Measurements from ENCODE around the gene NEUROD2. TPM values are rescaled to one million over a fixed set of nuclear protein-coding genes. Genes with fewer than 3 reads are reported as not detected.

Gene NEUROD2
- polyA plus RNA-seq, 12 donors = 0.03 to 0.60 (median 0.07) TPM; not detected in 2

Other genes with a start within 250 kb of the NEUROD2 start
- gene FBXL20, start 206.3 kb downstream of the NEUROD2 start, polyA plus RNA-seq (ENCODE audit: insufficient read length in 12 of 12) = 10 to 100 TPM in 1 of 12 donors, 1 to 10 TPM in 10, not detected in 1; 6.5 to 11.7 (median 7.9) TPM
- gene MED1, start 156.7 kb downstream of the NEUROD2 start, polyA plus RNA-seq (ENCODE audit: insufficient read length in 12 of 12) = 10 to 100 TPM in 11 of 12 donors, not detected in 1; 26.7 to 50.1 (median 33.2) TPM
- 10 to 100 TPM in 11 of 12 donors, not detected in 1; 23.5 to 59.0 (median 32.6) TPM for gene CDK12, start 146.4 kb downstream of the NEUROD2 start, polyA plus RNA-seq (ENCODE audit: insufficient read length in 12 of 12)
- gene PPP1R1B, start 19.0 kb upstream of the NEUROD2 start, polyA plus RNA-seq (ENCODE audit: insufficient read length in 12 of 12) = 10 to 100 TPM in 1 of 12 donors, 1 to 10 TPM in 3, under 1 TPM in 7, not detected in 1; 0.32 to 15.9 (median 0.93) TPM
- 10 to 100 TPM in 11 of 12 donors, not detected in 1; 27.6 to 38.4 (median 33.3) TPM for gene STARD3, start 29.2 kb upstream of the NEUROD2 start, polyA plus RNA-seq (ENCODE audit: insufficient read length in 12 of 12)
- gene TCAP, start 57.4 kb upstream of the NEUROD2 start, polyA plus RNA-seq (ENCODE audit: insufficient read length in 12 of 12) = 100 to 1,000 TPM in 10 of 12 donors, 10 to 100 TPM in 1, not detected in 1; 67.9 to 455 (median 247) TPM
- 1 to 10 TPM in 10 of 12 donors, not detected in 2; 1.2 to 7.5 (median 3.6) TPM for gene PNMT, start 60.5 kb upstream of the NEUROD2 start, polyA plus RNA-seq (ENCODE audit: insufficient read length in 12 of 12)
- gene PGAP3, start 80.1 kb upstream of the NEUROD2 start, polyA plus RNA-seq (ENCODE audit: insufficient read length in 12 of 12) = 10 to 100 TPM in 11 of 12 donors, not detected in 1; 13.7 to 25.3 (median 18.6) TPM
- 100 to 1,000 TPM in 11 of 12 donors, not detected in 1; 104 to 148 (median 128) TPM for gene ERBB2, start 92.1 kb upstream of the NEUROD2 start, polyA plus RNA-seq (ENCODE audit: insufficient read length in 12 of 12)
- gene MIEN1, start 122.6 kb upstream of the NEUROD2 start, polyA plus RNA-seq (ENCODE audit: insufficient read length in 12 of 12) = 10 to 100 TPM in 11 of 12 donors, not detected in 1; 14.8 to 23.6 (median 18.9) TPM
- gene GRB7, start 130.0 kb upstream of the NEUROD2 start, polyA plus RNA-seq (ENCODE audit: insufficient read length in 12 of 12) = 1 to 10 TPM in 3 of 12 donors, under 1 TPM in 7, not detected in 2; 0.13 to 5.3 (median 0.48) TPM